ENCODE measurements around the gene ZNF513. TPM values are rescaled to one million over a fixed set of nuclear protein-coding genes. Genes with fewer than 3 reads are reported as not detected.

The ZNF513 gene
- total and polyA plus RNA-seq, 2 donors from 2014 or later: 18.8 to 23.6 TPM

DNA sequence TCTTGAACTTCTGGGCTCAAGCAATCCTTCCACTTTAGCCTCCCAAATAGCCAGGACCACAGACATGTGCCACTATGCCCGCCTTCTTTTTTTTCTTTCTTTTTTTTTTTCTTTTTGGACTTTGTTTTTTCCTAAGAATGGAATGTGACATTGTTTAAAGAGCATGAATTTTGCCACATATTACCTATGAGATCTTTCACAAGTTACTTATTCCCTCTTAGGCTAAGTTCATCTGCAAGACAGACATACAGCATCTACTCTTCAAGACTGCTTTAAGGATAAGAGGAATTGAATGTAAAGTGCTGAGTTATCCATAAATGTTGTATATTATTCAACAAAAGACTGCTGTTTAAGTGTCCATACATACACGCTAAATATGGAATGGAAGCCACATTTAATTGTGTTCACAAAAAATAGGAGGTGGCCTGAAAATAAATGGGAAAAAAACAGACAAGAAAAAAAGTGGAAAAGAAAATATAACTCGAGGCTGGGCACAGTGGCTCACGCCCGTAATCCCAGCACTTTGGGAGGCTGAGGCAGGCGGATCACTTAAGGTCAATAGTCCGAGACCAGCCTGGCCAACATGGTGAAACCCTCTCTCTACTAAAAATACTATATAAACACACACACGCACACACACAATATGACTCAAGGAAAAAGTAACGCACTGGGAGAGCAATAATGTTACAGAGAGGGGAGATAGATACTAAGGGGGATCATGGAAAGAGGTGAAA is 32.1 kb upstream of the ZNF513 start:
- Histone ChIP-seq H3K27me3 (ENCODE audit: control insufficient read depth, insufficient read depth, low read length) (no peaks in the 10 kb centered on the region), H3K27ac (ENCODE audit: low read depth in 2 of 2, low read length in 2 of 2) (no peak overlapping the region), H3K4me1 (ENCODE audit: control insufficient read depth in 2 of 3, insufficient read depth in 2 of 3, low read depth in 1 of 3, low read length in 3 of 3) (peaks cover 0 to 7% (median 7%) of the 10 kb centered on the region in 3 donors), H3K9me3 (ENCODE audit: control insufficient read depth in 2 of 3, insufficient read depth in 1 of 3, low read length in 3 of 3) (no peaks in the 10 kb centered on the region), H3K4me3 (ENCODE audit: low read length in 3 of 3) (no peak overlapping the region), H3K9ac (ENCODE audit: low read length in 3 of 3) (no peak overlapping the region), H3K36me3 (ENCODE audit: control insufficient read depth in 2 of 3, insufficient read depth in 3 of 3, low read length in 3 of 3) (no peaks in the 10 kb centered on the region)
- intact Hi-C loops (cut with DNase I): no loop called here
- no peak for FAIRE-seq
- TF ChIP-seq, protein P1, sequence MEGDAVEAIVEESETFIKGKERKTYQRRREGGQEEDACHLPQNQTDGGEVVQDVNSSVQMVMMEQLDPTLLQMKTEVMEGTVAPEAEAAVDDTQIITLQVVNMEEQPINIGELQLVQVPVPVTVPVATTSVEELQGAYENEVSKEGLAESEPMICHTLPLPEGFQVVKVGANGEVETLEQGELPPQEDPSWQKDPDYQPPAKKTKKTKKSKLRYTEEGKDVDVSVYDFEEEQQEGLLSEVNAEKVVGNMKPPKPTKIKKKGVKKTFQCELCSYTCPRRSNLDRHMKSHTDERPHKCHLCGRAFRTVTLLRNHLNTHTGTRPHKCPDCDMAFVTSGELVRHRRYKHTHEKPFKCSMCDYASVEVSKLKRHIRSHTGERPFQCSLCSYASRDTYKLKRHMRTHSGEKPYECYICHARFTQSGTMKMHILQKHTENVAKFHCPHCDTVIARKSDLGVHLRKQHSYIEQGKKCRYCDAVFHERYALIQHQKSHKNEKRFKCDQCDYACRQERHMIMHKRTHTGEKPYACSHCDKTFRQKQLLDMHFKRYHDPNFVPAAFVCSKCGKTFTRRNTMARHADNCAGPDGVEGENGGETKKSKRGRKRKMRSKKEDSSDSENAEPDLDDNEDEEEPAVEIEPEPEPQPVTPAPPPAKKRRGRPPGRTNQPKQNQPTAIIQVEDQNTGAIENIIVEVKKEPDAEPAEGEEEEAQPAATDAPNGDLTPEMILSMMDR (IDR thresholded peaks at IDR 0.05; ENCODE audit: borderline replicate concordance, extremely low read depth, insufficient read depth): no peak
- DNase-seq: no peak

DNA sequence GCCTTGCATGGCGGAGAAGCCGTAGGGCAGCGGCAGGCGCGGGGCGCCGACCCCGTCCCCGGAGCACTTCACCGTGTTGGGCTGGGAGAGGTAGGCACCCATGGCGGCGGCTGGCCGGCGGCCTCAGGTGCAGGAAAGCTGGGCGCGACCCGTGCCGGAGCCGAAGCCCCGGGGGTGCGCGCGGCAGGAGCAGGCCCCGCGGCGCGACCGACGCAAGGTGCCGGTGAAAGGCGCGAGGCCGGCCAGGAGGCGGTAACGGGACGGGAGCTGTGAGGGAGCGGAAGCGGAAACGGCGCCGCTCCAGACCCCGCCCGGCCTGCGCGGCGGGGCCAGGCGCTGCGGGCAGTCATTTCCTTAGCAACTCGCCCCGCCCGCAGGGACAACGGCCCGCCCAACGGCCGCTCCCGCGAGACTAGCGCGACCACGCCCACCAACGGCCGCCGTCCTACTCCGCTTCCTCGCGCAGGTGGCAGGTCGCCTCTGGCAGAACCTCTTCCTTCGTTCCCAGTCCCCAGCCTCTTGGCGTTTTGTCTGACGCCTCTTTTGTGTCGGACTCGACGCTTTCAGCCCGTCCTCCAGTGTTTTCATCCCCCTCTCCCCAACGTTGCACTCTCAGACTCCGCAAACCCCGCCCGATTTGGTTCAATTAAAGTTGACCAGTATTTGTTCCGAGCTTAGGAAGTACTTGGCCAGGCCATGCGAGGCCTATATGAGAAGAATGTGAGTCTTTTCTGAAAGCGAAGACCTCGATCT is 29.0 kb upstream of the ZNF513 start, which contains the start of gene PPM1G:
TSS of gene PPM1G (minus strand) at position 271 of the 753 bp plus-strand sequence. CDS start at position 102, 169 bp downstream.
- H3K9ac ChIP-seq (ENCODE audit: low read length in 3 of 3): peak within 1 kb of the TSS; percentile 75 to 78 (median 77)
- FAIRE-seq (no peak), DNase-seq (peak; percentile 97 to 98 (median 97))

DNA sequence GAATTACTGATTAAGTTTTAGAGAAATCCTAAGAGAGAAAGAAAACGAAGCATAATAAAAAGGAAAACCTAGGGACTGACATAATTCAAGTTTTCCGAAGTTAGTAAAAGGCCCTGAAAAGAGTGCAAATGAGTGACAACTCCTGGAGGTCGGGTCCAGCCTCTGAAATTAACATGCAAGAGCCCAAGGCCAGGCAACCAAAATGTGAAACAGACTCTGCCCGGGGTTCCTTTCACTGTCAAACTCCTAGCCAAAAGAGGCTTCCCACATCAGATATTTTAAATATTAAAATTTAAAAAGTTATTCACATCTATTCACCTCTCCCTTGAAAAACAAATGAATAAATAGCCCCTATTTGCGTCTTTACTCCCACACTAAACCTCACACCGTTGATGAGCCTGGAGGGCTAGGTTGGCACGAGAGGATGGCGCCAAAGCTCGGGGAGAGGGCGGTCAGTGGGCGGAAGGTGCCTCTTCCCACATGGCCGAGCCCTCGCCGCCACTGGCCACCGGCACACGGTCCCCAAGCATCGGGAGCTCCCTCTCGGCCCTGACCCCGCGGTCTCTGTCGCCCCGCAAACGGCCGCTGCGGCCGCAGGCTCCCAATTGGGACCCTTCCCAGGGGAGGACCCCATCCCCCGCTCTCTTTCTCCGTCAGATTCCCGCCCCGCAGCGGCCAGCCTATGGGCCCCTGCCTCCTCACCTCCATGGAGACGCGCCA is 28.2 kb upstream of the ZNF513 start:
- TF ChIP-seq, protein P1 (IDR thresholded peaks at IDR 0.05; ENCODE audit: borderline replicate concordance, extremely low read depth, insufficient read depth): no peak
- DNase-seq (peak in 2 of 5 donors; percentile 40 to 83), FAIRE-seq (no peak)
- no peaks in the 10 kb centered on the region for H3K27me3 ChIP-seq (ENCODE audit: control insufficient read depth, insufficient read depth, low read length)
- H3K9ac ChIP-seq (ENCODE audit: low read length in 3 of 3): peak overlapping the region; percentile 24 to 78 (median 71)
- H3K27ac ChIP-seq (ENCODE audit: low read depth in 2 of 2, low read length in 2 of 2): peak overlapping the region; percentile 71 to 75
- H3K9me3 ChIP-seq (ENCODE audit: control insufficient read depth in 2 of 3, insufficient read depth in 1 of 3, low read length in 3 of 3): no peaks in the 10 kb centered on the region
- intact Hi-C loops (cut with DNase I): no loop called here
- peak overlapping the region; percentile 23 to 86 (median 81) for H3K4me3 ChIP-seq (ENCODE audit: low read length in 3 of 3)
- H3K4me1 ChIP-seq (ENCODE audit: control insufficient read depth in 2 of 3, insufficient read depth in 2 of 3, low read depth in 1 of 3, low read length in 3 of 3): peaks cover 0 to 7% (median 7%) of the 10 kb centered on the region in 3 donors
- H3K36me3 ChIP-seq (ENCODE audit: control insufficient read depth in 2 of 3, insufficient read depth in 3 of 3, low read length in 3 of 3): no peaks in the 10 kb centered on the region

More for the DNA sequence above, 29.0 kb upstream of the ZNF513 start, which contains the start of gene PPM1G:
- TF ChIP-seq, protein P1 (IDR thresholded peaks at IDR 0.05; ENCODE audit: borderline replicate concordance, extremely low read depth, insufficient read depth): no peak
- Histone ChIP-seq H3K27ac (ENCODE audit: low read depth in 2 of 2, low read length in 2 of 2) (peak within 1 kb of the TSS; percentile 75 to 83), H3K9me3 (ENCODE audit: control insufficient read depth in 2 of 3, insufficient read depth in 1 of 3, low read length in 3 of 3) (no peaks in the 10 kb centered on the region), H3K4me3 (ENCODE audit: low read length in 3 of 3) (peak within 1 kb of the TSS; percentile 81 to 95 (median 87)), H3K36me3 (ENCODE audit: control insufficient read depth in 2 of 3, insufficient read depth in 3 of 3, low read length in 3 of 3) (no peaks in the 10 kb centered on the region), H3K27me3 (ENCODE audit: control insufficient read depth, insufficient read depth, low read length) (no peaks in the 10 kb centered on the region), H3K4me1 (ENCODE audit: control insufficient read depth in 2 of 3, insufficient read depth in 2 of 3, low read depth in 1 of 3, low read length in 3 of 3) (peaks cover 0 to 7% (median 7%) of the 10 kb centered on the region in 3 donors)
- intact Hi-C loops (cut with DNase I): no loop called here

Measured in kidney (tissue), 14 donors.